Liver (tissue), 9 donors: ENCODE measurements around the gene DHCR24. TPM values are rescaled to one million over a fixed set of nuclear protein-coding genes. Genes with fewer than 3 reads are reported as not detected.

ENCODE experiments used
- DNase-seq: peaks from one replicate; pipeline ENCODE4 v3.0.0-alpha.2; 2017; ENCODE audit warnings: low spot score
- H3K27ac ChIP-seq, 2 donors: one replicate each; pipeline ENCODE4 v1.7.0; 2013; ENCODE audit warnings: inconsistent platforms in 2 of 2, low read length in 2 of 2, control low read depth in 1 of 2, low read depth in 1 of 2, mild to moderate bottlenecking in 1 of 2
- H3K27me3 ChIP-seq, 4 donors: one replicate each; pipeline versions ENCODE4 v1.6.1 to v1.7.0; 2013; ENCODE audit warnings: low read length in 3 of 4, inconsistent platforms in 1 of 4, mild to moderate bottlenecking in 1 of 4, moderate library complexity in 1 of 4; ENCODE audit not compliant: control insufficient read depth in 4 of 4, insufficient read depth in 4 of 4
- H3K36me3 ChIP-seq, 4 donors: one replicate each; pipeline versions ENCODE4 v1.6.1 to v1.7.0; 2013; ENCODE audit warnings: low read length in 3 of 4, mild to moderate bottlenecking in 3 of 4, low read depth in 1 of 4, moderate library complexity in 1 of 4; ENCODE audit not compliant: control insufficient read depth in 4 of 4, insufficient read depth in 3 of 4
- H3K4me1 ChIP-seq, 4 donors: one replicate each; pipeline versions ENCODE4 v1.6.1 to v1.7.0; 2013; ENCODE audit warnings: low read length in 3 of 4, mild to moderate bottlenecking in 3 of 4, moderate library complexity in 1 of 4; ENCODE audit not compliant: control insufficient read depth in 4 of 4, insufficient read depth in 4 of 4
- H3K4me3 ChIP-seq, 3 donors: one replicate each; pipeline versions ENCODE4 v1.6.1 to v1.7.0; 2013; ENCODE audit warnings: low read length in 3 of 3, control low read depth in 1 of 3, low read depth in 1 of 3, mild to moderate bottlenecking in 1 of 3
- H3K9ac ChIP-seq, 2 donors: one replicate each; pipeline ENCODE4 v1.7.0; 2013; ENCODE audit warnings: low read length in 2 of 2, mild to moderate bottlenecking in 2 of 2, moderate library complexity in 2 of 2, control low read depth in 1 of 2, low read depth in 1 of 2
- H3K9me3 ChIP-seq, 4 donors: one replicate each; pipeline versions ENCODE4 v1.6.1 to v1.7.0; 2013; ENCODE audit warnings: low read length in 3 of 4; ENCODE audit not compliant: control insufficient read depth in 4 of 4
- FOXA1 ChIP-seq: IDR thresholded peaks from 2 replicates; pipeline ENCODE4 v1.6.1; 2016; ENCODE audit warnings: antibody characterized with exemption
- FOXA2 ChIP-seq: IDR thresholded peaks from 2 replicates; pipeline ENCODE4 v1.6.1; 2016; ENCODE audit warnings: antibody characterized with exemption
- GABPA ChIP-seq, 2 donors: IDR thresholded peaks in 1 of 2; conservative IDR thresholded peaks in 1 of 2; 2 replicates each; pipeline ENCODE4 v1.6.1; 2016; ENCODE audit warnings: antibody characterized with exemption in 2 of 2, mild to moderate bottlenecking in 1 of 2, moderate library complexity in 1 of 2
- JUND ChIP-seq, 2 donors: IDR thresholded peaks; 2 replicates each; pipeline ENCODE4 v1.6.1; 2016; ENCODE audit warnings: antibody characterized with exemption in 2 of 2
- NR2F2 ChIP-seq: IDR thresholded peaks from 2 replicates; pipeline ENCODE4 v1.6.1; 2016; ENCODE audit warnings: antibody characterized with exemption
- RXRA ChIP-seq, 2 donors: IDR thresholded peaks; 2 replicates each; pipeline ENCODE4 v1.6.1; 2017 to 2018; ENCODE audit warnings: antibody characterized with exemption in 2 of 2, mild to moderate bottlenecking in 1 of 2
- SP1 ChIP-seq: IDR thresholded peaks from 2 replicates; pipeline ENCODE4 v1.6.1; 2018; ENCODE audit warnings: antibody characterized with exemption, mild to moderate bottlenecking
- TAF1 ChIP-seq: conservative IDR thresholded peaks from 2 replicates; pipeline ENCODE4 v1.6.1; 2016; ENCODE audit warnings: antibody characterized with exemption, mild to moderate bottlenecking
- YY1 ChIP-seq: IDR thresholded peaks from 2 replicates; pipeline ENCODE4 v1.6.1; 2016; ENCODE audit warnings: antibody characterized with exemption, mild to moderate bottlenecking
- ZBTB33 ChIP-seq: IDR thresholded peaks from 2 replicates; pipeline ENCODE4 v1.6.1; 2016; ENCODE audit warnings: antibody characterized with exemption
- WGBS: extraction: QIAGEN DNeasy Blood & Tissue Kit; methylation state at CpG from one replicate; pipeline ENCODE4 v1.1.7; 2013; 5-methylcytosine and 5-hydroxymethylcytosine counted together
- polyA plus RNA-seq, 2 donors: library from polyadenylated mRNA; stranded (reverse) in 1 of 2; unstranded in 1 of 2; fragments of 200-250 nt in 1 of 2; fragments of >200 nt in 1 of 2; fragmentation: Nextera tagmentation in 1 of 2; extraction: Ambion mirVana in 1 of 2; gene quantifications; one replicate each; pipeline versions ENCODE4 v1.2.1 to v1.2.3, GENCODE V29; 2013 to 2015
- total RNA-seq, 2 donors: library from RNA; depleted of rRNA; stranded (reverse); fragments of >200 nt; gene quantifications; one replicate each; pipeline ENCODE4 v1.2.3, GENCODE V29; 2014
- TF ChIP-seq, protein P1 (sequence below): fragments of 150-350 bp; IDR thresholded peaks from 2 replicates; pipeline ENCODE4 v1.5.1; 2017; ENCODE audit warnings: improper control_type of control experiment, low read depth, low read length; ENCODE audit not compliant: missing input control
- TF ChIP-seq, protein P2 (sequence below): IDR thresholded peaks from 2 replicates; pipeline ENCODE4 v1.6.1; 2016; ENCODE audit warnings: antibody characterized with exemption
- donor health status: healthy.
- donor health status: healthy.
- donor health status: healthy.
- donor health status: healthy.
- donor health status: healthy.

DHCR24 gene
- total and polyA plus RNA-seq, 4 donors = 271 to 815 (median 600) TPM

GRCh38 chr1:54850737-54851136, 36.3 kb downstream of the DHCR24 start (continued):
- TF ChIP-seq GABPA (IDR thresholded peaks at IDR 0.05 in 1 of 2, conservative IDR thresholded peaks at IDR 0.05 in 1 of 2) (no peak), YY1 (no peak), SP1 (no peak)
- TF ChIP-seq, protein P1, sequence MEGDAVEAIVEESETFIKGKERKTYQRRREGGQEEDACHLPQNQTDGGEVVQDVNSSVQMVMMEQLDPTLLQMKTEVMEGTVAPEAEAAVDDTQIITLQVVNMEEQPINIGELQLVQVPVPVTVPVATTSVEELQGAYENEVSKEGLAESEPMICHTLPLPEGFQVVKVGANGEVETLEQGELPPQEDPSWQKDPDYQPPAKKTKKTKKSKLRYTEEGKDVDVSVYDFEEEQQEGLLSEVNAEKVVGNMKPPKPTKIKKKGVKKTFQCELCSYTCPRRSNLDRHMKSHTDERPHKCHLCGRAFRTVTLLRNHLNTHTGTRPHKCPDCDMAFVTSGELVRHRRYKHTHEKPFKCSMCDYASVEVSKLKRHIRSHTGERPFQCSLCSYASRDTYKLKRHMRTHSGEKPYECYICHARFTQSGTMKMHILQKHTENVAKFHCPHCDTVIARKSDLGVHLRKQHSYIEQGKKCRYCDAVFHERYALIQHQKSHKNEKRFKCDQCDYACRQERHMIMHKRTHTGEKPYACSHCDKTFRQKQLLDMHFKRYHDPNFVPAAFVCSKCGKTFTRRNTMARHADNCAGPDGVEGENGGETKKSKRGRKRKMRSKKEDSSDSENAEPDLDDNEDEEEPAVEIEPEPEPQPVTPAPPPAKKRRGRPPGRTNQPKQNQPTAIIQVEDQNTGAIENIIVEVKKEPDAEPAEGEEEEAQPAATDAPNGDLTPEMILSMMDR = no peak

- Histone ChIP-seq H3K4me3 (no peak overlapping the region), H3K27me3 (no peaks in the 10 kb centered on the region), H3K4me1 (peaks cover 0 to 11% (median 4%) of the 10 kb centered on the region in 4 donors), H3K9ac (no peak overlapping the region), H3K36me3 (peaks cover 30 to 74% (median 70%) of the 10 kb centered on the region in 4 donors), H3K27ac (no peak overlapping the region), H3K9me3 (no peaks in the 10 kb centered on the region)
- WGBS = 65% methylated on average over 5 of the region's 5 CpGs
- TF ChIP-seq, protein P2, sequence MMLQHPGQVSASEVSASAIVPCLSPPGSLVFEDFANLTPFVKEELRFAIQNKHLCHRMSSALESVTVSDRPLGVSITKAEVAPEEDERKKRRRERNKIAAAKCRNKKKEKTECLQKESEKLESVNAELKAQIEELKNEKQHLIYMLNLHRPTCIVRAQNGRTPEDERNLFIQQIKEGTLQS = no peak
- TF ChIP-seq FOXA1 (no peak), FOXA2 (no peak), YY1 (no peak), RXRA (IDR thresholded peaks at IDR 0.05) (no peak), TAF1 (no peak), ZBTB33 (no peak), SP1 (no peak), NR2F2 (no peak), JUND (IDR thresholded peaks at IDR 0.05) (no peak)
- DNase-seq = no peak
Observed at GRCh38 chr1:54850069-54850730, 36.8 kb downstream of the DHCR24 start.

DNA sequence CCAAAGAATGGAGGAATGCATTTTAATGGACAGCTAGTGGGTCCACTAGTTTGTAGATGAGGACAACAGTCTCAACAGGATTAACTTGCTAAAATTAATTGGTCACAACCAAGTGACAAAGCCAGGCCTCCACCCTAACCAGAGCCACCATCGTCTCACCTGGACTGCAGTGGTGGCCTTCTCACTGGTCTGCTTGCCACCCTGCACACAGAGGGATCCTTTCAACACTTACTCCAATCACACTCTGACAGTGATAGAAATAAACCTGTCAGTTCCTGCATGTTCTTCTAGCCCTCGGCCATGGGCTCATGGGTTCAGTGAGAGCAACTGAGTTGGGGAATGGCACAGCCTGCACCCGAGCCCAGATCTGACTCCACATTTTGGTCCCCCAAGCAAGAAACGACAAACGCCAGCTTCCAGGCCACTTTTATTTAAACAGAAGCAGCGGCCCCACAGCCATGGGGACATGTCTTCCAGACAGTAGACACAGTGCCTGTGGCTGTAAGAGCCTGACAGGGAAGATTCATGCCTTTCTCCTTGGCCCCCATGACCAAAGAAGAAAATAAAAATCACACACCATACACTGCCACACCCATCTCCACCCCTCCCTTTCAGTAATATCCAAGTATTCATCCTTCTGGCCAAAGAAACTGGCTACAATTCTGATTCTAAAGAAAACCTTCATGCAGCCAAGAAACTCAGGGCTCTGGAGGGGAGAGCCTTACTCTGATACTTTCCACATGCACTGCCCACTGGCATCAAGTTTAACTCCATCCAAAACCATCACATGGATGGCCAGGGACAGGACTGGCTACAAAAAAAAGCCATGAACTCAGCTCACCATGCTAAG, 37.6 kb downstream of the DHCR24 start:
- TF ChIP-seq YY1 (no peak), SP1 (no peak)
- 96% methylated on average over 6 of the region's 6 CpGs for WGBS

More for the DNA sequence above, 37.6 kb downstream of the DHCR24 start:
- H3K27ac ChIP-seq = no peak overlapping the region
- no peaks in the 10 kb centered on the region for H3K27me3 ChIP-seq
- no peak for DNase-seq
- no peak overlapping the region for H3K4me3 ChIP-seq
- H3K9ac ChIP-seq = no peak overlapping the region
- peaks cover 30 to 69% (median 65%) of the 10 kb centered on the region in 4 donors for H3K36me3 ChIP-seq
- peaks cover 0 to 7% (median 3%) of the 10 kb centered on the region in 4 donors for H3K4me1 ChIP-seq
- H3K9me3 ChIP-seq = no peaks in the 10 kb centered on the region
